AG09309 (cell line): ENCODE data around the gene PKP2.

ENCODE experiments used
- DNase-seq: peaks from one replicate; pipeline ENCODE4 v3.0.0-alpha.2; 2010; ENCODE audit warnings: low read depth
- H3K4me3 ChIP-seq: 2 replicates; pipeline ENCODE4 v1.5.1; 2011; ENCODE audit warnings: mild to moderate bottlenecking, low read depth, low read length, moderate library complexity; ENCODE audit not compliant: control insufficient read depth
- TF ChIP-seq, protein P1 (sequence below): IDR thresholded peaks from 2 replicates; pipeline ENCODE4 v1.5.1; 2011; ENCODE audit warnings: mild to moderate bottlenecking, low read depth, low read length, inconsistent platforms; ENCODE audit not compliant: insufficient read depth, control insufficient read depth; ENCODE audit errors: missing control alignments

PKP2 gene

DNA sequence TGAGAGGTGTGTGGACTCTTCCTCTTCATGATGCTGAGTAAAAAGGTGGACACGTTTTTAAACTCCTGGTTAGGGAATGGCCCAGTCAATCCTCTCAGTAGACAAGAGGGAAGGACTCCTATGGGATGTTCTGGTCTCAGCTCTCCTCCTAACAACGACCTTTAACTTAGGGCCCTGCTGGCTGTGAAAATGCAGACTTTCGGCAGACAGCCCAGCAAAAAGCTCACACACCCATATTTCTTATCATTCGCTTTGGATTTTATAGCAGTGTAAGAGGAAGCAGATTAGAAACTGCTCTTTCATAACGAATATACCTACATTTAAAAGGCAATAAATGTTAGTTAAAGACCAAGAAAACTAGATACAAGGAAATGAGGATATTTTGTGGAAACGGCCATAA, 122.9 kb downstream of the PKP2 start:
- TF ChIP-seq, protein P1, sequence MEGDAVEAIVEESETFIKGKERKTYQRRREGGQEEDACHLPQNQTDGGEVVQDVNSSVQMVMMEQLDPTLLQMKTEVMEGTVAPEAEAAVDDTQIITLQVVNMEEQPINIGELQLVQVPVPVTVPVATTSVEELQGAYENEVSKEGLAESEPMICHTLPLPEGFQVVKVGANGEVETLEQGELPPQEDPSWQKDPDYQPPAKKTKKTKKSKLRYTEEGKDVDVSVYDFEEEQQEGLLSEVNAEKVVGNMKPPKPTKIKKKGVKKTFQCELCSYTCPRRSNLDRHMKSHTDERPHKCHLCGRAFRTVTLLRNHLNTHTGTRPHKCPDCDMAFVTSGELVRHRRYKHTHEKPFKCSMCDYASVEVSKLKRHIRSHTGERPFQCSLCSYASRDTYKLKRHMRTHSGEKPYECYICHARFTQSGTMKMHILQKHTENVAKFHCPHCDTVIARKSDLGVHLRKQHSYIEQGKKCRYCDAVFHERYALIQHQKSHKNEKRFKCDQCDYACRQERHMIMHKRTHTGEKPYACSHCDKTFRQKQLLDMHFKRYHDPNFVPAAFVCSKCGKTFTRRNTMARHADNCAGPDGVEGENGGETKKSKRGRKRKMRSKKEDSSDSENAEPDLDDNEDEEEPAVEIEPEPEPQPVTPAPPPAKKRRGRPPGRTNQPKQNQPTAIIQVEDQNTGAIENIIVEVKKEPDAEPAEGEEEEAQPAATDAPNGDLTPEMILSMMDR, result no peak
- no peak overlapping the region for H3K4me3 ChIP-seq
- no peak for DNase-seq

DNA sequence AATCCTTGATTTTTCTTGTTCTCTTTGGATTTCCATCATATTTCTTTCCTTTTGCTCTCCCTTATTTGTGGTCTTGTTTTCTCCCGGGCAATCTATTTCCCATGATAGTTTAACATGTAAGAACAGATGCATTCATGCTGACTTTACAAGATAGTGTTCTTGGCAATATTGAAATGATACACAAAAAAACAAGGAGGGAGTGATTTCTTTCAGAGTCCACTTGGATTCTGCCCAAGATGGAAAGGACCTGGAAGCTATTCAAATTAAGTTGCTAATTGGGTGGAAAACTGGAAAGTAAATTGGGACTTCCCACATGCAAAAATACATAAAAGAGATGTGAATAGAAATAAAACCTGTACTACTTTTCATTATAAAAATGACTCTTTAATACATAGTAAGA, 126.4 kb downstream of the PKP2 start:
- H3K4me3 ChIP-seq, result no peak overlapping the region
- TF ChIP-seq, protein P1, result no peak
- no peak for DNase-seq

DNA sequence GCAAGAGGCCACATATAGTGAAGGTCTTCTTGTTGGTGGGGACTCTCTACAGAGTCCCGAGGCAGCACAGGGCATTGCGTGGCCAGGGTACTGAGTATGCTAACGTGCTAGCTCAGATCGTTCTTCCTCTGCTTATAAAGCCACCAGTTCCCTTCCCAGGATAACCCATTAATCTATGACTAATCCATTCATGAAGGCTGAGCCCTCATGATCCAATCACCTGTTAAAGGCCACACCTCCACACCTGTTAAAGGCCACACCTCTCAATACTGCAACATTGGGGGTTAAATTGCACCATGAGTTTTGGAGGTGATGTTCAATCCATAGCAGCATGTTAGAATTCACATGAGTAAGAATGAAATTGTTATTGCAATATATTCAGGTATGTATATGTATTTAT, 128.1 kb downstream of the PKP2 start:
- H3K4me3 ChIP-seq, result no peak overlapping the region
- DNase-seq, result no peak
- TF ChIP-seq, protein P1, result no peak

DNA sequence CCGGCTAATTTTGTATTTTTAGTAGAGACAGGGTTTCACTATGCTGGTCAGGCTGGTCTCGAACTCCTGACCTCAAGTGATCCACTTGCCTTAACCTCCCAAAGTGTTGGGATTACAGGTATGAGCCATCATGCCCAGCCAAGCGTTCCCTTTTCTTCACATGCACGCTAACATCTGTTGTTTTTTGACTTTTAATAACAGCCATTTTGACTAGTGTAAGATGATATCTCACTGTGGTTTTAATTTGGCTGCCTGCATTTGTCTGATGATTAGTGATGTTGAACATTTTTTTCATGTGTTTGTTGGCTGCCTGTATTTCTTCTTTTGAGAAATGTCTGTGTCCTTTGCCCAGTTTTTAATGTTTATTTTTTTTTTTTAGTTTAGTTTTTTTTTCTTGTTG, 130.7 kb downstream of the PKP2 start:
- no peak for DNase-seq
- no peak overlapping the region for H3K4me3 ChIP-seq
- TF ChIP-seq, protein P1, result no peak

DNA sequence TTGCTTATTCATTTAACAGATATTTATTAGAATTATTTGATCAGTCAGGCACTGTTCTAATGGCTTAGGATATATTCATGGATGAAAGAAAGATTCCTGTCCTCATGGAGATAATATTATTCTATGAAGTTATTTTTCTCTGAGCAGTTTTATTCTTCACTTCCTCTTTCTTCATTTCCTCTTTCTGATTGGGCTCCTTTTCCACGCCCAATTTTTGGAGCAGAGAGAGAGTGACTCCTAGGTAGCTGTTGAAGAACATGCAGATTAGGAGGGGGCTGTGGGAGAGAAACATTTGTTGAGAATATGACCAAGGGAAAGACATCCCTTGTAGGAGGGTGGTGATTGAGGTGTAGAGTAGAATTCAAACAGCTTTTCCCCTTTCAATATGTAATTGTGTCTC, 134.9 kb downstream of the PKP2 start:
- DNase-seq, result no peak
- H3K4me3 ChIP-seq, result no peak overlapping the region
- TF ChIP-seq, protein P1, result no peak

DNA sequence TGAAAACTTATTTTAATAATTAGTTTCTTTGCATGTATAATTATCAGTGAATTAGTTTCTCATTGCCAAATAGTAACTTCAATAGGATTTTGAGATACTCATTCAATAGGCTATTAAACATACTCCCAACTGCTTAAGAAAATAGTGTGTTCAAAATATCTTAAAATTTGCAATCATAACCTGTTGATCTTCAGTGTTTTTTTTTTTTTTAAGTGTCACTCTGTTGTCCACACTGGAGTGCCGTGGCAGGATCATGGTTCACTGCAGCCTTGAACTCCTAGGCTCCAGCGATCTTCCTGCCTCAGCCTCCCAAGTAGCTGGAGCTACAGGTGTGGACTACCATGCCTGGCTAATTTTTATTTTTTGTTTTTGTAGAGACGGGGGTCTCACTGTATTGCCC, 139.4 kb downstream of the PKP2 start:
- TF ChIP-seq, protein P1, result no peak
- DNase-seq, result no peak
- H3K4me3 ChIP-seq, result no peak overlapping the region

DNA sequence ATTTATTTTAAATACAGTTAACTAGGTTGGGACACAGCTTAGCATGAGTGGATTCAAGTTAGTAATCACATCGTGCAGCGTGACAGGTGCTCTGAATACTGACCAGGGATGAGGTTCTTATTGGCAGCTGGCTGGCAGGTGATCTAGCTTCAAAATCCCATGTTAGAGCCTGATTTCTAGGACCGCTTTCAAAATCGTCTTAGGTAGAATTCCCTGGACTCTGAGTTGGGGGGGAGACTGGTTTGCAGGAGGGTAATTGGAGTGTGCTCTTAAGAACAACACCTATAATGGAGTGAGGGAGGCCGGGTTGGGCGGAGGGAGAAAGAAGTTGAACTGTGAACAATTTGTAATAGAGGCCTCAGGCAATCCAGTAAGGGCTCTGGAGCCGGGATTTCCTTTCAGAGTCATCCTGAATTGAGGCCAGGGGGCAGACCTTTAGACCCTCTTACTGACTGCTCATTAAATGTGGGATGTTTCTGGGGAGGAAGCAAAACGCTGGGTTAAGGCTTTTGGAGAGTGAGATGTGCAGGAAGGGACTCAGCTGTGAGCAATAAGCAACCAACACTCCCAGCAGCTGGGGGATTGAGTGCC, 140.0 kb downstream of the PKP2 start:
- no peak for DNase-seq
- TF ChIP-seq, protein P1, result no peak
- peak overlapping the region; percentile 90; the same call in 1 of the 2 replicates for H3K4me3 ChIP-seq
